ENCODE results near the gene PIGQ. TPM values are rescaled to one million over a fixed set of nuclear protein-coding genes. Genes with fewer than 3 reads are reported as not detected.

Gene PIGQ
- total RNA-seq, 1 experiment from 2014 or later = 58.0 TPM

- H2BK15ac ChIP-seq (ENCODE audit: low read depth, low read length) = no peak overlapping the region
- no peak overlapping the region for H2BK20ac ChIP-seq (ENCODE audit: low read depth, low read length, poor library complexity, severe bottlenecking)
- H4K8ac ChIP-seq (replicated peaks; ENCODE audit: insufficient read length, low read depth, low read length) = no peak overlapping the region
- no peaks in the 10 kb centered on the region for H3K9me3 Mint-ChIP-seq
- H3K36me3 Mint-ChIP-seq (ENCODE audit: insufficient read depth in 1 of 3, low read depth in 3 of 3) = peaks cover 0 to 13% (median 11%) of the 10 kb centered on the region in 3 experiments; a peak in 4 of 7 replicates
- H3K4me1 Mint-ChIP-seq = peaks cover 9 to 13% of the 10 kb centered on the region in 2 experiments
- H3K4me2 ChIP-seq (ENCODE audit: insufficient read depth, insufficient read length, low read length) = no peak overlapping the region
- no peak overlapping the region for H3K23ac ChIP-seq (ENCODE audit: insufficient read length, low read depth, low read length)
- no peaks in the 10 kb centered on the region for H3K27me3 ChIP-seq (ENCODE audit: insufficient read depth, low read length)
- H2AFZ ChIP-seq (ENCODE audit: low read length) = no peak overlapping the region
- H3K79me1 ChIP-seq (ENCODE audit: insufficient read depth, low read depth, low read length, poor library complexity, severe bottlenecking) = no peaks in the 10 kb centered on the region
- no peak overlapping the region for H3K18ac ChIP-seq (ENCODE audit: insufficient read length, low read depth, low read length)
- no peak overlapping the region for H3K4me3 Mint-ChIP-seq
- H3K14ac ChIP-seq (ENCODE audit: insufficient read depth, low read length) = no peak overlapping the region; the same call in 1 of the 2 replicates
- no peaks in the 10 kb centered on the region; the same call in 1 of the 2 replicates for H3K4me1 ChIP-seq (ENCODE audit: insufficient read depth, low read length)
- no peak overlapping the region for H3K27ac ChIP-seq (ENCODE audit: insufficient read length, low read depth, low read length)
- H3K9me3 ChIP-seq (ENCODE audit: control insufficient read depth, low read depth, low read length) = no peaks in the 10 kb centered on the region
- H3K27ac Mint-ChIP-seq = no peak overlapping the region
- WGBS (ENCODE audit: extremely low coverage, insufficient read length, low lambda C conversion rate) = no CpG with 5 or more reads among the region's 30 CpGs
- no peak overlapping the region for H3K4ac ChIP-seq (ENCODE audit: low read depth, low read length)
- H4K91ac ChIP-seq (ENCODE audit: insufficient read length, low read depth, low read length) = no peak overlapping the region
- TF ChIP-seq CTCF (conservative IDR thresholded peaks at IDR 0.05) = 0 out of 3 replicates have a peak, but pooled peaks have one; percentile 19
- peaks cover 20% of the 10 kb centered on the region; the same call in 1 of the 2 replicates for H3K79me2 ChIP-seq (ENCODE audit: insufficient read depth, low read length)
- H3K27me3 Mint-ChIP-seq (ENCODE audit: low read depth) = no peaks in the 10 kb centered on the region
- no peak overlapping the region for H2BK12ac ChIP-seq (ENCODE audit: insufficient read length, low read depth, low read length)
- no peak overlapping the region for H4K5ac ChIP-seq (ENCODE audit: insufficient read length, low read depth, low read length)
- H4K20me1 ChIP-seq (ENCODE audit: control insufficient read depth, insufficient read depth, insufficient read length) = peaks cover 6% of the 10 kb centered on the region
- H3K9ac ChIP-seq (ENCODE audit: extremely low read depth, insufficient read length, low read length) = no peak overlapping the region
- H2BK120ac ChIP-seq (ENCODE audit: low read depth, low read length, poor library complexity, severe bottlenecking) = no peak overlapping the region
- H3K56ac ChIP-seq (ENCODE audit: insufficient read length, low read depth, low read length) = no peak overlapping the region
- no peak overlapping the region for H2BK5ac ChIP-seq (ENCODE audit: insufficient read length, low read length)
- no peak overlapping the region for H3T11ph ChIP-seq (ENCODE audit: low read length)
- no peak overlapping the region for H2AK5ac ChIP-seq (ENCODE audit: insufficient read length, low read length)
- peak; percentile 56 for DNase-seq
- H3K23me2 ChIP-seq (ENCODE audit: insufficient read length, low read depth, low read length, poor library complexity, severe bottlenecking) = peaks cover 4% of the 10 kb centered on the region
Measured at GRCh38 chr16:533391-534123, 36.2 kb upstream of the PIGQ start.
